T1000 (cell line): ENCODE results near the gene RASGEF1C.
"Not testable (repeated sequence)": the region's sequence is repeated elsewhere in the genome, so short reads cannot be mapped to it uniquely, and the experiment has no call there.

Experiments
- DNase-seq: peaks from one replicate; lab custom pipeline; 2025; ENCODE audit warnings: mixed read lengths; lab: John Stamatoyannopoulos, UW

The RASGEF1C gene

GRCh38 chr5:180210961-180211760 is 2.1 kb upstream of the RASGEF1C start:
- no peak for DNase-seq

DNA sequence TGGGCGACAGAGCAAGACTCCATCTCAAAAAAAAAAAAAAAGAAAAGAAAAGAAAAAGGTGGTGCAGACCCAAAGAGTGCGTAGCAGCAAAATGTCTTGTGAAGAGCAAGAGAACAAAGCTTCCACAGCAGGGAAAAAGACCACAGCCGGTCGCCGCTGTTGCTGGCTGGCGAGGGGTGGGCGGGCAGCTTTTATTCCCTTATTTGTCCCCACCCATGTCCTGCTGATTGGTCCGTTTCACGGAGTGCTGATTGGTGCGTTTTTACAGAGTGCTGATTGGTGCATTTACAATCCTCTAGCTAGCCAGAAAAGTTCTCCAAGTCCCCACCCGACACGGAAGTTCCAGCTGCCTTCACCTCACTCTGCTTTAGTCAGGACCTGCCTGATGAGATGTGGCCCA is 1.1 kb upstream of the RASGEF1C start:
- not testable (repeated sequence) for DNase-seq

DNA sequence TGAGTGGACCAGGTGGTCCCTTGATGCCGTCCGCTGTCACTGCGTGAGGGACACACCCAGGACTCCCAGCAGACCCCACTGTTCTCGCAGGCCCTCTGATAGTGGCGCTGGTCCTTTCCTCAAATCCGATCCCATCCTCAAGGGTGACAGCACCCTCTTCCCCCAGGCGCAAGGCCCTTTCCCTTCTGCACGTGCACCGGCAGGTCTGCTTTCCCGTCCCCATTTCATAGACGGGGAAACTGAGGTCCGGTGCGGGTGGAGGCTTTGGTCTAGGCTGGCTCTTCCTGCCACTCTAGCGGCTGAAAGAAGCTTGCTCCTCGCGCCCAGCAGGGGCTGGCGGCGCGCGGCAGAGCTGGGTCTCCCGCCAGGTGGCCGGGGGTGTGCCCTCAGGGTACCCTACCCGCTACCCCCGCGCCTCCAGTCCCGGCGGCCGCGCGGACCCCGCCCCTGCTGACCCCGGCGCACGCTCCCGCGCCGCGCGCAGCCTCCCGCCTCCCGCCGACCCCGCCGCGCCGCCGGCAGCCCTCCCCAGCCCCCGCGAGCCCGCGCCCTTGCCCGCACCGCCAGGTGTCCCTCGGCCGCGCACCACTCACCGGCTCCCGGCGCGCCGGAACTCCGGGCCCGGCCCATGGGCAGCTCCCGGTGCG is 453 bp downstream of the RASGEF1C start:
- no peak for DNase-seq

- no peak for DNase-seq
Measured at GRCh38 chr5:180208038-180208434, 975 bp downstream of the RASGEF1C start.

GRCh38 chr5:180207593-180207992 is 1.4 kb downstream of the RASGEF1C start:
- DNase-seq: no peak

DNA sequence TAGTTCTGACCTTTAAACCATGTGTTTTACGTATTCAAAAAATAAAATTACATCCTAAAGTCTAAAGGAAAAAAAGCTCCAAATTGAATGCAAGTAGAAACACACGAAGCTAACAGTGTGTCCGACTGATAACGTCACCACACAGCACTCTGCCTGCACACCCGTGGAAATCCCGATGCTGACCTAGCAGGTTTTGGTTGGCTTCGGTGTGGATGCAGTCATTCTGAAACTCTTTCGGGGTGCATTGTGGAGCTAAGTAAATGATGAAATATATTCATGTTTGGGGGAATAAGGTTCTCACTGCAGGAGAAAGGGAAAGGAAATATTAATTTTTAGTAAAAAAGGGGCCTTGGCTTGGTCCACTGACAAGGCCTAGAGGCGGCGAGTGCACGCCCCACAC is 2.0 kb downstream of the RASGEF1C start:
- DNase-seq: no peak

DNA sequence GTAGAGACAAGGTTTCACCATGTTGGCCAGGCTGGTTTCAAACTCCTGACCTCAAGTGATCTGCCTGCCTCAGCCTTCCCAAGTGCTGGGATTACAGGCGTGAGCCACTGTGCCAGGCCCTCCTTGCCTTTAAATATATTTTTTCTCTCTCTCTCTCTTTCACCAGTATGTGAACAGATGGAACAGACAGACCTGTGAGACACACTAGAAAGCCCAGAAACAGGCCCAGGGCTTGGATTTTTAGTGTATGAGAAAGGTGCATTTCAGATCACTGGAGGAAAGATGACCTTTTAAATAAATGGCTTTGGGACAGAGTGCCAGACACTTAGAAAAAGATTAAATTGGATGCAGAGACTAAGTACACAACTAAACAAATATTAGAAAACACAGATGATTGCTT is 3.1 kb downstream of the RASGEF1C start:
- DNase-seq: no peak

DNA sequence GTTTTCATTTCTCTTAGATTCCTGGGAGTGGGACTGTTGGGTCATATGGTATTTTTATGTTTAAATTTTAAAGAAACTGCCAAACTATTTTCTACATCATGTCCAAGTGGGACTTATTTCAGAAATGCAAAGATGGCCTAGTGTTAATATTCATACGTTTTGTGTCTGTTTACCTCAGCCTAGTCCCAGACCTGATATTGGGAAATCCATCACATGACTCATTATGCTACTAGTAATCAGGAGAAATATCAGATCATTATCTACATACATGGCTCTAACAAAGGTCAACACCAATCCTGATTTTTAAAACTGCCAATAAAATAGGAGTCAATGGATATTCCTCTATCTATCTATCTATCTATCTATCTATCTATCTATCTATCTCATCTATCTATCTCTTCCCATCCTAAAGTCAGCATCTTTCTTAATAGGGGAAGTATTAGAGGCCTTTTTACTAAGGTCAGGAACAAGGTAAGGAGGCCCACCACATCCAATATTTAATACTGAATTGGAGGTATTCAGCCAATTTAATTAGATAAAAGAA is 4.7 kb downstream of the RASGEF1C start:
- DNase-seq: no peak

GRCh38 chr5:180202939-180203573 is 6.0 kb downstream of the RASGEF1C start:
- DNase-seq: no peak

- no peak for DNase-seq
Measured at GRCh38 chr5:180201051-180201987, 7.7 kb downstream of the RASGEF1C start.

DNA sequence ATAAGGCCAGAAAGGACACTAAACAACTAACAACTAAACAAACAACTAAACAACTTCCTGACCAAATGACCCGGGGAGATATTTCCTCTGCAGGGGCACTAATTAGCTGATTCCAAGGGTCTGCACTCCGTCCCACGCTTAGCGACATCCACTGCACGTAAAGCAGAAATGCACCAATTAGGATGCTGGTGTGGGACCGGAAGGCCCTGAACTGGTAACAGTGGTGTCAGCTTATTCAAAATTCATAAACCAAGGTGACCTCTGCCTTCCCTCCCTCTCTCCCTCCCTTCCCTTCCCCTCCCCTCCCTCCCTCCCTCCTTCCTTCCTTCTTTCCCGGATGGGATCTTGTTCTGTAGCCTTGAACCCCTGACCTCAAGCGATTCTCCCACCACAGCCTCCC is 9.6 kb downstream of the RASGEF1C start:
- no peak for DNase-seq

DNA sequence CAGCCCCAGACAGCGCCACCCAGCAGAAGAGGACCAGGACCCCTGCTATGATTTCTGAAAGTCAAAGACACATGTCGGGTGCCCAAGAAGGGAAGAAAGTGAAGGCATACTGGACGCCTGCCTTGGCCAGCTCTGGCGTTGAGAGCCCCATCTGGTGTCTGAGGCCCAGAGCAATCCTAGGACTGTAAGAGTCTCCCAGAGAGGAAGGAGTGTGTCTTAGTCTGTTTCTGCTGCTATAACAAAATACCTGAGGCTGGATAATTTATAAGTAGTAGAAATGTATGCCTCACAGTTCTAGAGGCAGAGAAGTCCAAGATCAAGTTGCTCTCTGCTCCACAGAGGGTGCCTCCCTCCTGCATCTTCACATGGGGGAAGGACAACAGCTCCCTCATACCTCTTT is 10.8 kb downstream of the RASGEF1C start:
- no peak for DNase-seq

DNA sequence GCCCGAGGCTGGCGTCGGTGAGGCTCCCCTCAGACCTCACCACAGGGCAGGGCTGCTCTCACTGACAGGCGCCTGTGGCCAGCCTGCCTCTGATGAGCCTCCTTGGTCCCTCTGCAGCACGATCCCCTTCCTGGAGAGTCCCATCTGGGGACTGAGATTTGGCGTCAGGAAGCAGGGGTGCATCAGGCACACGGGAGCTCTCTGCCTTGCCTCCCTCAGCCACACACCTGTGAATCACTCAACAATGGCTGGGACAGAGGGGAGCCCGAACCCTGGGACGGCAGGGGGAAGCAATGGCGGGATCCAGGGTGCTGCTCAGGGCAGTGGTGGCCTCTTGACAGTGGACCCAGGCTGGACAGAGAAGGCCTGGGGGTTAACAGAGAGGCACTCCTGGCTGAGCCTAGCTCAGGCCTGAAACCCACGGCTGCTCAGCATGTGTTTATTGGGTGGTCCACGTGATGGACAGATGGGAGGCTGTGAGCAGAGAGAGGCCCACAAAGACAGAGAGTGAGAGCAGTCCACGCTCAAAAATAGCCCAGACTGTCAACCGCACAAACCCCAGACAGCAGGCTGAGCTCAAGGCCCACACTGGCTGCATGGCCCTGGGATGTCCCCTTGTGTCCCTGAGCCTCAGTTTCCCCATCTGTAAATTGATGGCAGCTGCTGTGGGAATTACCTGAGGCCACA is 11.9 kb downstream of the RASGEF1C start:
- no peak for DNase-seq

DNA sequence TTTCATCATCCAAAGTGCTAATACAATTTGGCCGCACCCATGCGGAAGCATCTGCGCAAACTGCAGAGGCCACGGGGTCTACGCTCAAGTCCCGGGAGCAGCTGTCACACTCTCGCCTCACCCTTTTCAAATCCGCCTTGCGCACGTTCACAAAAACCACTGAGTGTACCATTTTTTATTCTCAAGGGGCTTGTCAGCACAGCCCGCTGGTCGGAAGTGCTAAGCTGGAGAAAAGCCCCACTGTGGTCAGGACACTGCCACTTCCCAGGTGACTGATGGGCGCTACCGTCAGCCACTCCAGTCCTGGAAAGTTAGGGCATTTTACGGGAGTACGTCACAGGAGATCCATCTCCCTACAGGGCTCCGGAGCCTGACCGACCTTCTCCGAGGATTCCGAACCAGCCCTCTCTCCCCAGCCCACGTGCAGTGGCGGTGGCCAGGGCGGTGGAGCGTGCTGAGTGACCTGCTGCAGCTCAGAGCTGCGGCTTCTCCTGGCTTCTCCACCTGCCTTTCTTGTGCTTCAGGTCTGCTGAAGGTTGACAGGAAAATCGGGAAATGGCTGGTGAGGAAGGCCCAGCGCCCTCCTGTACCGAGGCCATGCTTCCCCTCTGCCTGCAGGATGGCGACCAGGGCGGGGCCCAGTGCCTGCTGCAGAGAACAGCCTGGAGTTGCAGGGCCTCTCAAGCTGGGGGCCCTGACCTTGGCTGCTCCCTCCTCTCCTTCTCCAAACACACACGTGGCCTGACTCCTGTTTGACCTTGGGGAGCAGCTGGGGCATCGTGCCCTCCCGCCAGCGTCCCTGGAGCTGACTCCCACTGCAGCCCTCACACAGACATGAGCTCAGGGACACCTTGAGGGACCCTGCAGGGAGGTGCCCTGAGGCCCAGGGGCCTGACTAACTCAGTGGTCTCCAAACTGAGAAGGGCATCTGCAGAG is 14.3 kb downstream of the RASGEF1C start:
- DNase-seq: no peak

DNA sequence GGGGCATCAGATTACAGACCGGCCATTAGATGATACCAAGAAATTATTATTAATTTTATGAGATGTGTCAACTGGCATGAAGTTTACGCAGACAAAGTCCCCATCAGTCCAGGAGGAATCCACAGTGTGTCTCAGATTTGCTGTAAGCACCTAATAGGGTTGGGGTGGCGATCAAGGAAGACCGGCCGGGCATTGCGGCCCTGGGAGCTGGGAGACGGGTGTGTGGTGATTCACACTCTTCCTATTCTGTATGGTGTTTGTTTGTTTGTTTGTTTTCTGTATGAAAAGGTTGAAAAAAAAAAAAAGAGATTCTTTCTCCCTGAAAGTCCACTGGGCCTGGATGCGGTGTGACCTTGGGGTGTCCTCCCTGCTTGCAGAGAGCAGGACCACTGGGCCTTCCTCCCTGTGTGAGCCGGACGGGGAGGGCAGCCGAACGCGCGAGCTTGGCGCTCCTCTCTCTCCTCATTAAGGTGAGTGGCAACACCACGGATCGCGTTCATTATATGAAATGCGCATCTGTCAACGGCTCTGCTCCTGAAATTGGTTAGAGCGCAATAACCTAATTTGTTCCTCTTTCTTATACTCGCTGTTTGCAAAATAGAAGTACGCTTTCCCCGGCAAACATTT is 15.1 kb downstream of the RASGEF1C start:
- no peak for DNase-seq

DNA sequence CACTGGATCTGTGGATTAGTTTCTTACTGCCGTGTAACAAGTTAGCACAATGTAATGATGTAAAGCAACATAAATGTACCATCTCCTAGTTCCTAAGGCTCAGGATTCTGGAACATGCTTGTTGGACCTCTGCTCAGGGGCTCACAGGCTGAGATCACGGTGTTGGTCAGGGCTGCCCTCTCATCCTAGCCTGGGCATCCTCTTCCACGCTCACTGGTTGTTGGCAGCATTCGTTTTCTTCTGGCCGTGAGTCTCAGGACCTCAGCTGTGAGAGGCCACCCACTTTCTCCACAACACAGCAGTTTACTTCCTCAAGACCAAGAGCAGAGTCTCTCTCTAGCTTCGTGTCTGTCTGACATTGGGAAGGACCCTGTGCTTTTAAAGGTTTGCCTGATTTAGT is 17.3 kb downstream of the RASGEF1C start:
- DNase-seq: no peak

- no peak for DNase-seq
Measured at GRCh38 chr5:180187767-180188166, 21.2 kb downstream of the RASGEF1C start.

- DNase-seq: no peak
Measured at GRCh38 chr5:180180846-180181245, 28.2 kb downstream of the RASGEF1C start.

- no peak for DNase-seq
Measured at GRCh38 chr5:180180421-180180820, 28.6 kb downstream of the RASGEF1C start.
